ENCODE measurements around the gene LZTS2.

LZTS2 gene

GRCh38 chr10:100987685-100988049 lies 11.9 kb upstream of the LZTS2 start:
- H3K4me3 ChIP-seq (replicated peaks in 1 of 2; ENCODE audit: low read depth in 2 of 2, low read length in 2 of 2): peak overlapping the region; percentile 97 to 100
- DNase-seq (ENCODE audit: low read depth in 2 of 2): no peak
- no peak for TF ChIP-seq CTCF (IDR thresholded peaks at IDR 0.05; ENCODE audit: low read depth, low read length)

- H3K4me3 ChIP-seq (replicated peaks in 1 of 2; ENCODE audit: low read depth in 2 of 2, low read length in 2 of 2): peak overlapping the region; percentile 97 to 100
- no peak for DNase-seq (ENCODE audit: low read depth in 2 of 2)
- TF ChIP-seq CTCF (IDR thresholded peaks at IDR 0.05; ENCODE audit: low read depth, low read length): no peak
Observed at GRCh38 chr10:100988166-100988565, 11.4 kb upstream of the LZTS2 start.

GRCh38 chr10:100989088-100989487 lies 10.5 kb upstream of the LZTS2 start:
- TF ChIP-seq CTCF (IDR thresholded peaks at IDR 0.05; ENCODE audit: low read depth, low read length): no peak
- H3K4me3 ChIP-seq (replicated peaks in 1 of 2; ENCODE audit: low read depth in 2 of 2, low read length in 2 of 2): no peak overlapping the region
- DNase-seq (ENCODE audit: low read depth in 2 of 2): no peak

- DNase-seq (ENCODE audit: low read depth in 2 of 2): peak; percentile 57 to 58
- no peak overlapping the region for H3K4me3 ChIP-seq (replicated peaks in 1 of 2; ENCODE audit: low read depth in 2 of 2, low read length in 2 of 2)
- peak; percentile 64 for TF ChIP-seq CTCF (IDR thresholded peaks at IDR 0.05; ENCODE audit: low read depth, low read length)
Observed at GRCh38 chr10:100993986-100994708, 5.5 kb upstream of the LZTS2 start.

GRCh38 chr10:100995181-100995580 lies 4.4 kb upstream of the LZTS2 start:
- no peak for TF ChIP-seq CTCF (IDR thresholded peaks at IDR 0.05; ENCODE audit: low read depth, low read length)
- no peak overlapping the region for H3K4me3 ChIP-seq (replicated peaks in 1 of 2; ENCODE audit: low read depth in 2 of 2, low read length in 2 of 2)

GRCh38 chr10:100996678-100997359 lies 2.8 kb upstream of the LZTS2 start:
- peak overlapping the region; percentile 78 to 79 for H3K4me3 ChIP-seq (replicated peaks in 1 of 2; ENCODE audit: low read depth in 2 of 2, low read length in 2 of 2)
- DNase-seq (ENCODE audit: low read depth in 2 of 2): no peak
- TF ChIP-seq CTCF (IDR thresholded peaks at IDR 0.05; ENCODE audit: low read depth, low read length): no peak

More at GRCh38 chr10:100995181-100995580, 4.4 kb upstream of the LZTS2 start:
- DNase-seq (ENCODE audit: low read depth in 2 of 2): no peak

Data from cardiac fibroblast (primary cell).